ENCODE measurements around the gene CHDH.

DNA sequence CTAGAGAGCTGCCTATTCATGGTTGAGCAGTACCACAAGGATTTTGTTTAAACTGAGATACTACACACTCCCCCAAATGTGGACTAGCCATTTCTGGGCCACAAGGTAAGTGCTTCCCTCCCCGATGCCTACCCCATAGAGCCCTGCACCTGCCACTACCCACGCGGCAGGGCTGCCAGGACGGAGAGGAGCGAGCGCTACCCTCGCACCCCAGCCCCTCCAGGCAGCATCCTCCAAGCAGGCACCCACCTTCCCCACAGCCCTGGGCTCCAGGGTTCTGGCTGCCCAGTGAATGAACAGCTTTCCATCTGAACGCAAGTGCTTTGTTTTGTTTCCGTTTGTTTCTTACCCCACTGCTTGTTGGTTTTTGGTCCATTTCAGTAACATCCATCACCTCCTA is 59.2 kb downstream of the CHDH start:
- TF ChIP-seq, protein P1, sequence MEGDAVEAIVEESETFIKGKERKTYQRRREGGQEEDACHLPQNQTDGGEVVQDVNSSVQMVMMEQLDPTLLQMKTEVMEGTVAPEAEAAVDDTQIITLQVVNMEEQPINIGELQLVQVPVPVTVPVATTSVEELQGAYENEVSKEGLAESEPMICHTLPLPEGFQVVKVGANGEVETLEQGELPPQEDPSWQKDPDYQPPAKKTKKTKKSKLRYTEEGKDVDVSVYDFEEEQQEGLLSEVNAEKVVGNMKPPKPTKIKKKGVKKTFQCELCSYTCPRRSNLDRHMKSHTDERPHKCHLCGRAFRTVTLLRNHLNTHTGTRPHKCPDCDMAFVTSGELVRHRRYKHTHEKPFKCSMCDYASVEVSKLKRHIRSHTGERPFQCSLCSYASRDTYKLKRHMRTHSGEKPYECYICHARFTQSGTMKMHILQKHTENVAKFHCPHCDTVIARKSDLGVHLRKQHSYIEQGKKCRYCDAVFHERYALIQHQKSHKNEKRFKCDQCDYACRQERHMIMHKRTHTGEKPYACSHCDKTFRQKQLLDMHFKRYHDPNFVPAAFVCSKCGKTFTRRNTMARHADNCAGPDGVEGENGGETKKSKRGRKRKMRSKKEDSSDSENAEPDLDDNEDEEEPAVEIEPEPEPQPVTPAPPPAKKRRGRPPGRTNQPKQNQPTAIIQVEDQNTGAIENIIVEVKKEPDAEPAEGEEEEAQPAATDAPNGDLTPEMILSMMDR (conservative IDR thresholded peaks at IDR 0.05; ENCODE audit: low read length), result no peak
- no peak for TF ChIP-seq EZH2phosphoT487 (IDR thresholded peaks at IDR 0.05; ENCODE audit: borderline replicate concordance, low read depth, low read length)
